MV-4-11 (cell line): ENCODE measurements around the gene GPR33.
"Not testable (repeated sequence)": the region's sequence is repeated elsewhere in the genome, so short reads cannot be mapped to it uniquely, and the experiment has no call there.

Source experiments
- DNase-seq: peaks from one replicate; lab custom pipeline; 2025; lab: John Stamatoyannopoulos, UW

GPR33 gene

DNA sequence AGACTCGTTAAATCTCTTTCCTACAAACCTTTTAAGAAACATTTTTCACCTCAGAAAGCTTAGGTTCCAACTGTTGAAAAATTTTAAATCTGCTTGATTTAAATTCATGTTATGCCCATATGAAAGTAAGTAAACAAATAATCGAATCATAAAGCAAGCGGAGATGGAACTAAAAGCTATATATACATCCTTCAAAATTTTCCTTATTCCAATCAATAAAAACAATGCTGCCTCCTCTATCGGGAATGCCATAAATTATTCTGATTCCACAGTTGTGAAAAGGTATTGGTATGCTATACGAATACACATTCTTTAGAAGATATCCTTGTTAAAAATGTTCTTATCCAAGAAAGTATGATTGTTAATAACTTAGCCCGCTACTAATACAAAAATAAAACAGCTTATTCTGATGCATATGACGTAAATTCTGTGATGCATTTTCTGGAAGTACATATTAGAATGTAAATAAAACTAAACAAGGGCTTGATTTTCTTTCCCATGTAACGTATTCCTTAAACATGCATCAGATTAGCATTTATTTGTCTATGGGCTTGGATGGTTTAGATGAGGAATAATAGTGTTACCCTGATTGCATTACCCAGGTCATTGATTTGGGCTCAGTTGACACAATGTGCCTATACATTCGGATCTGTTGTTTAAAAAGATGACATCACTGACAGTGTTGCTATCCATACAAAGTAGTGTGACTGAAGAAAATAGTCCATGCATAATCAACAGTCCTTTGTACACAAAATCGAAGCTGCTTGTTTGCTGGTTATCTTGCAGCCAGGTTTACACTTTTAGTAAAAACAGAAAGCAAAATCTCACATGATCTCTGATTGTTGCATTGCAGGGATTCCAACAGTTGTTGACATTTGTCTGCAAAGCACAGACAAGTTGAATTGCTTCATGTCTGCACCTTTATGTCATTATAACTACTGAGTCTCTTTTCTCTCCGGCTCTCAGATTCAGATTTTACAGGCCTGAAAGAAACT is 29.9 kb downstream of the GPR33 start:
- DNase-seq, result no peak

DNA sequence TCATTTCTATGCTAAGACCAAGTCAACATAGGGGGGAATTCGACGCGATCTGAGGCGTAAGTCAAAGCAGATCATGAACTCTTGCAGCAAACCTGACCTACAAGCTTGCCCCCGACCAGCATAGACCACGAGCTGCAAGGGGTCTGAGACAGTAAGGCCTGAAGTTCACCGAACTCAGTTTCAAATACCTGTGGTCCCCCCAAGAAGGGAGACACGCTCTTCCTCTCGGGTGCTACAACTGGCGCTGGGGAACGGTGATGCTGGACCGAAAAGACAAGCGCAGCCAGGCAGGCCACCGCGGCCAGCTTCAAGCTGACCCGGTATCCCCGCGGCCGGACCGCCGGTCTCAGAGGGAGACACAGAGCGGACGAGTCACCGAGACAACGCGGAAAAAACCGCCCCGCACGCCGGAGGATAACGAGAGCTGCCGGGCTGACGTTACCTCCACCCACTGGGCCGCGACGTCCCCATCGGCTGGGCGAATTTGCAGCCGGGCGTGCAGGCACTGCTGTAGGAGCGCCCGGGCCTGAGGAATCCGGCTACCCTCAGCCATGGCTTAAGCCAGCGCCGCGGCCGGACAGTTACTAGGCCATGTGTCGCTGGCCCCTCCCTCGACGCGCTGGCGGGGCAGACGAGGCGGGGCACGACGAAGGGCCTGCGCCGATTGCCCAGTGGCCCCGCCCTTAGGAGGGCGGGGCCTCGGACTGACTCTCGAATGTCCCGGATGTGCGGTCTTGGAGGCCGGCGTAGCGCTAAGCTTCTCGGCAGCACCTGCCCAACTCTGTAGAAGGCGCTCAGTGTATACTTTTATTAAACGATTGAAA is 30.8 kb downstream of the GPR33 start, which contains the start of gene DTD2:
Gene DTD2, minus strand, starts transcription at position 666 of the 824 bp plus-strand sequence. Its CDS starts 113 bp downstream, at position 553.
- DNase-seq, result peak; percentile 95

DNA sequence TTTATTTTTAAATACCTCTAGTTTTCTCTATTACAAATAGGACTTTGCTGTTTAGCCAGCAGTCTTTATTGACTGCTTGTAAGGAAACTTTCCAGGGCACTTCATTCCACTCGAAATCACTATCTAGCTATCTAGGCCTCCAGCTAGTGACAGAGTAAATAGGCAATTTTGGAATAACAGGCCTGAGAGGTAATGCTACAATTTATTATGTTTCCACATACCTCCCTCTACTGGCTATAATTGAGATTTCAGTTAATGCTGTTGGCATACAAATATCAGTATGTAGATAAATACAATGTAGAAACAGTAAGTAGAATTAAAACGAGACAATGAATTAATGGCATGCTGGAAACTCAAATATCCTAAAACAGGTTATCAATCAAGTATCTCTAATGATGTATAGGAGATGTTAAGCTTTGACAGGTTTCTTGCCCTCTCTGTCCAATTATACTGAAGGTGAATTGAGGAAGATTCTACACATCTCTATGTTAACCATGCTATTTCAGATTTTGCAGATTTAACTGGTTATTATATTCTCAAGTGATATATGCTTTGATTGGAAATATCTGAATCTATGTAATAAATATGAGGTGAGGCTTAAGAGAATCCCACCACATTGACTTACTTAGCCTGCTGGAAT is 37.7 kb downstream of the GPR33 start:
- DNase-seq, result peak; percentile 15

DNA sequence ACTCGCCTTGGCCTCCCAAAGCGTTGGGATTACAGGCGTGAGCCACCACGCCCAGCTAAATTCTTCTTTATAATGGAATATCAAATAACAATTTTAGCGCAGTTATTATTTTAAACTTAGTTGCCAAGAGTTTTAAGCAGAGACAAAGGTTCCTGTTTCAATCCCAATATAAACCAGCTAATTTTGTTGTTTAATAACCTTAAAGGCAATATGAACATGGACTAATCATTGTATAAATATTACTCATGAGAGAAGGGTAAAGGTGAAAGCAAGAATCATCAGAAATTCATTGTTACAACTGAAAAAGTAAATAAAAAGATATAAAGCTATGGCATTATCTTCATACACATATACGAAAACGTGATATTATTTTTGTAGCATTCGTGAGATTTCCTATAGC is 38.7 kb downstream of the GPR33 start:
- no peak for DNase-seq

DNA sequence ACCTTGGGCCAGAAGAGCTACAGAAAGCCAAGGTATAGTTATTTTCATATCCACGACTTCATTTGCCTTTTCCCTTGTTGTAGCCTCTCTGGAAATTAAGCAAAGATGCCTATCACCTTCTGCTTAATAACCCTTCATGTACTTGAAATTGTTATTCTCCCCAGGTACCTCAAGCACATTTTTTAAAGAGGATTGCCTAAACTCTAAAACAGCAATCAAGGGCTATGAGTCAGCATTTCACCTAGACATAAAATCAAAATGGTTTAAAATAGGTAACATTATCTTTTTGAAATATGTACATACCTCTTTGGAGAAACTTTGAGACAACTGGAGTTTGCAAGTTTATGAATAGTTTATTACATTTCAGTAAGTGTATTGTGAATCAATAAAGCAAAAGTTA is 42.1 kb downstream of the GPR33 start:
- no peak for DNase-seq

DNA sequence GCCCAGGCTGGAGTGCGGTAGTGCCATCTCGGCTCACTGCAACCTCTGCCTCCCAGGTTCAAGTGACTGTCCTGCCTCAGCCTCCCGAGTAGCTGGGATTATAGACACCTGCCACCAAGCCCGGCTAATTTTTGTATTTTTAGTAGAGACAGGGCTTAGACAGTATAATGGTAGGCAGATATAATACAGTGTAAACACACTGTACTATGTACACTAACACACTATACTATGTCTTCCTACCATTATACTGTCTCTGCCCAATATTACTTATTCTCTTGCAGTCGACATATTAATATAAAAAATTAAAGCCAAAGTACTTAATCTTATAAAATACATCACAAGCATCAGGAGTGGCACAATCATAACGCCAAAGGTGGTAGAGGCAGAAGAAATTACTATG is 45.6 kb downstream of the GPR33 start:
- DNase-seq, result no peak

DNA sequence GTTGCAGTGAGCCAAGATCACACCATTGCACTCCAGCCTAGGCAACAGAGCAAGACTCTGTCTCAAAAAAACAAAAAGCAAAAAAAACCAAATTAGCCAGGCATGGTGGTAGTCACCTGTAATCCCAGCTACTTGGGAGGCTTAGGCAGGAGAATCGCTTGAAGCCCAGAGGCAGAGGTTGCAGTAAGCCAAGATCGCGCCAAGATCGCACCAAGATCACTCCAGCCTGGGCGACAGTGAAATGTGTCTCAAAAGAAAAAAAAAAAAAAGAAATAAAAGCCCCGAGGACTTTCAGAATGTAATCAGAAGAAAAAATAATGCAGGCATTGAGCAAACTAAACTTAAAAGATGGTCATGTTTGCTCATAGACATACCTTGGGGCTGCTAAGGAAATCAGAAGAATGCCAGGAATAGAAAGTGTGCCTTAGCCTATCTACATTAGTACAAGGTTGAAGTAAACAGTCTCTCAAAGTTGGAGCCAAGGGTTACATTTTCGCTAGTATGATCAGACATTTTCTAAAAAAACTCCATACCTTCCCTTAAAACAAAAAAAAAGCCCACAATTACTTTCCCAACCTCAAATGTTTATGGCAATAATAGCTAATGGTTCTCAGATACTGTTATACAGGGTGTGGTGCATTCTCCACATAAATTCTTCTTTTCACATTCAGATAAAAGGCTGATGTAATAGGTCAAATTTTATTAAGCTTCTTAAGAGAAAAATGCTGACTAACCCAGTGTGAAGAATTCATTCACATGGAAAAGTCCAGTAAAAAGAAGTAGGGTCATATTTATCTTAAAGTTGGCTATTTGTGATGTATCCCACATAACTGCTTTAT is 46.3 kb downstream of the GPR33 start:
- no peak for DNase-seq

DNA sequence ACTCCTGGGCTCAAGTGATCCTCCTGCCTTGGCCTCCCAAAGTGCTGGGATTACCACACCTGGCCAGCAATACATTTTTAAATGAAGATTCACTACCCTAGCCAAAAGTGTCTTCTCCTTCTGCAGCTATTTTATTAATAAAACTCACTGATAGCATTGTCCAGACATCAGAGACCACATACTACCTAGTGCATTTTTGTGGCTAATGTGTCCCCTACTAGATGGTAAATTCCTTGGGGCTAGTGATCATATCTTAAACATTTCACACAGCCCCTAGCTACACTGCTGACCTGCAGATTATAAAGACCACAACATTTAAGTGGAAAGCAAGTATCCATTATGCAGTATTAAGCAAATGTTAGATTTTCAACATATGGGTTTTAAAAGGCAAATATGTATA is 47.6 kb downstream of the GPR33 start:
- no peak for DNase-seq

DNA sequence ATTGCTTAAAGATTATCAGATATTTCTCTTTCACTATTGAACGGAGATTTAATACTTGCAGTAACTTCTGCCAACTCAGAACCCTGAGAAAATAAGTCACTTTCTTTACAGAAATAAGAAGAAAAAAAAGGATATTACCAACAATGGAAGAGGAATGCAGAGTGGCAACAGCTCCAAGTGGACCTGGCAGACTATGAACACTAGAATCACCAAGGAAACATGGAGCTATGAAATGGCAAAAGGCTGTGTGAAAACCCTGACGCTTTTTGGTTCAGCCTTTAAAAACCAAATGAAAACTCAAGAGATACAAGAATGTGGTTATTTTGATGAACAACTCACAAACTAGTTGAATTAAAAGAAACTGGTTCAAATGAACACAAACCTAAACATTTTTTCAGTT is 48.3 kb downstream of the GPR33 start:
- no peak for DNase-seq

DNA sequence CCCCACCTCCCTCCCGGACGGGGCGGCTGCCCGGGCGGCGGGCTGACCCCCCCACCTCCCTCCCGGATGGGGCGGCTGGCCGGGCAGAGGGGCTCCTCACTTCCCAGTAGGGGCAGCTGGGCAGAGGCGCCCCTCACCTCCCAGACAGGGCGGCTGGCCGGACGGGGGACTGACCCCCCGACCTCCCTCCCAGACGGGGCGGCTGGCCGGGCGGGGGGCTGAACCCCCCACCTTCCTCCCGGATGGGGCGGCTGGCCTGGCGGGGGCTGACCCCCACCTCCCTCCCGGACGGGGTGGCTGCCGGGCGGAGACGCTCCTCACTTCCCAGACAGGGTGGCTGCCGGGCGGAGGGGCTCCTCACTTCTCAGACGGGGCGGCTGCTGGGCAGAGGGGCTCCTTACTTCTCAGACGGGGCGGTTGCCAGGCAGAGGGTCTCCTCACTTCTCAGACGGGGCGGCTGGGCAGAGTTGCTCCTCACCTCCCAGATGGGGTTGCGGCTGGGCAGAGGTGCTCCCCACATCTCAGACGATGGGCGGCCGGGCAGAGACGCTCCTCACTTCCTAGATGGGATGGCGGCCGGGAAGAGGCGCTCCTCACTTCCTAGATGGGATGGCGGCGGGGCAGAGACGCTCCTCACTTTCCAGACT is 50.7 kb downstream of the GPR33 start:
- not testable (repeated sequence) for DNase-seq

DNA sequence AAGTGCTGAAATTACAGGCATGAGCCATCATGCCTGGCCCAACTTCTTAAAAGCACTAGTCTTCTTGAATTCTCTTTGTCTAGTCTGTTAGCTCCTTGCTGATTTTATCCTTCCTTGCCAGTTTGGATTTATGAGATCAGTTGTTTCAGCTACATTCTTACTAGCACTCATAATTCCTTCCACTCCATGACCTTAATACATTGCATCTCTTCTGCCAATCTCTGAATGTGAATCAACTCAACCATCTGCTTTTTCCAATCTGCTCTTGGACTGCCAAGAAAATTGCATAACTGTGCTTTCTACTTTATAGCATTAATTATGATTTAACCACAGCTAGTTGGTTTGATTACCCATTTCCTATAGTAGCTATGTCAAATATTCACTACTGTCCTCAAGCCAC is 52.6 kb downstream of the GPR33 start:
- no peak for DNase-seq
